Coronary artery (tissue), 2 donors: ENCODE measurements around the gene RAB3IL1.
"Not testable (repeated sequence)": the region's sequence is repeated elsewhere in the genome, so short reads cannot be mapped to it uniquely, and the experiment has no call there.

Experiments
- DNase-seq: peaks from one replicate; pipeline ENCODE4 v3.0.0-alpha.2; 2017; ENCODE audit warnings: low spot score
- H3K27ac ChIP-seq, 2 donors: fragments of 200-600 bp; sonication (generic); one replicate each; pipeline ENCODE4 v1.5.1; 2016 to 2019
- H3K4me3 ChIP-seq: fragments of 200-600 bp; sonication (generic); 2 replicates; pipeline ENCODE4 v1.5.1; 2016; ENCODE audit warnings: mild to moderate bottlenecking, moderate library complexity
- TF ChIP-seq, protein P1 (sequence below): fragments of 200-600 bp; sonication (generic); IDR thresholded peaks from one replicate; pipeline ENCODE4 v1.5.1; 2019; ENCODE audit warnings: antibody characterized with exemption

RAB3IL1 gene

GRCh38 chr11:61957021-61957770 is 39.8 kb upstream of the RAB3IL1 start:
- no peak for DNase-seq
- peak overlapping the region in 1 of 2 donors; percentile 86 for H3K27ac ChIP-seq
- TF ChIP-seq, protein P1, sequence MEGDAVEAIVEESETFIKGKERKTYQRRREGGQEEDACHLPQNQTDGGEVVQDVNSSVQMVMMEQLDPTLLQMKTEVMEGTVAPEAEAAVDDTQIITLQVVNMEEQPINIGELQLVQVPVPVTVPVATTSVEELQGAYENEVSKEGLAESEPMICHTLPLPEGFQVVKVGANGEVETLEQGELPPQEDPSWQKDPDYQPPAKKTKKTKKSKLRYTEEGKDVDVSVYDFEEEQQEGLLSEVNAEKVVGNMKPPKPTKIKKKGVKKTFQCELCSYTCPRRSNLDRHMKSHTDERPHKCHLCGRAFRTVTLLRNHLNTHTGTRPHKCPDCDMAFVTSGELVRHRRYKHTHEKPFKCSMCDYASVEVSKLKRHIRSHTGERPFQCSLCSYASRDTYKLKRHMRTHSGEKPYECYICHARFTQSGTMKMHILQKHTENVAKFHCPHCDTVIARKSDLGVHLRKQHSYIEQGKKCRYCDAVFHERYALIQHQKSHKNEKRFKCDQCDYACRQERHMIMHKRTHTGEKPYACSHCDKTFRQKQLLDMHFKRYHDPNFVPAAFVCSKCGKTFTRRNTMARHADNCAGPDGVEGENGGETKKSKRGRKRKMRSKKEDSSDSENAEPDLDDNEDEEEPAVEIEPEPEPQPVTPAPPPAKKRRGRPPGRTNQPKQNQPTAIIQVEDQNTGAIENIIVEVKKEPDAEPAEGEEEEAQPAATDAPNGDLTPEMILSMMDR = no peak
- no peak overlapping the region for H3K4me3 ChIP-seq

DNA sequence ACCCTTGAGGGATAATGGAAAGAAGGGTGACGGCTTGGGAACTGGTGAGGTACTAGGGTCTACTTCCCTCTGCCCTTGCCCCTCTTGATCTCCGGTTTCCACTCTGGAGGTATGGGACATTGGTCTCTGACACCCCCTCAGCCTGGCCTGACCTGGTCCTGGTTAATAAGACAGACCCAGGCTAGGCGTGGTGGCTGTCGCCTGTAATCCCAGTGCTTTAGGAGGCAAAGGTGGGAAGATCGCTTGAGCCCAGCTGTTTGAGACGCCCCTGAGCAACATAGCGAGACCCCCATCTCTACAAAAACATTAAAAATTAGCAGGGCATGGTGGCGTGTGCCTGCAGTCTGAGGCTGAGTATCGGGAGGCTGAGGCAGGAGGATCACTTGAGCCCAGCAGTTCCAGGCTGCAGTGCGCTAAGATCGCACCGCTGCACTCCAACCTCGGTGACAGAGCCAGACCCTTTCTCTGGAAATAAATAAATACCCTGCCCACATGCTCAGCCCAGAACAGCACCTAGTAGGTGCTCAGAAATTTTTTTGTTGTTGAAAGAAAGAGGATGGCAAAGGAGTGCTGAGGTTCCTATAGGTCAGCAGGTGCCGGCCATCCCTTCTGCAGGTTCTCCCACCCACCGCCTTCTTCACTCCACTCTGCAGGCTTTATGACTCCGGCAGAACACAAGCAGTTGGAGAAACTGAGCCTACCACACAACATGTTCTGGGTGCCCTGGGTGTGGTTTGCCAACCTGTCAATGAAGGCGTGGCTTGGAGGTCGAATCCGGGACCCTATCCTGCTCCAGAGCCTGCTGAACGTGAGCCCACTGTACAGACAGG is 39.0 kb upstream of the RAB3IL1 start:
- H3K4me3 ChIP-seq = peak overlapping the region; percentile 72
- DNase-seq = no peak
- TF ChIP-seq, protein P1 = no peak
- H3K27ac ChIP-seq = peak overlapping the region; percentile 65 to 86

- TF ChIP-seq, protein P1 = no peak
- peak overlapping the region; percentile 72 for H3K4me3 ChIP-seq
- peak overlapping the region; percentile 65 to 86 for H3K27ac ChIP-seq
- no peak for DNase-seq
Measured at GRCh38 chr11:61955422-61956135, 38.2 kb upstream of the RAB3IL1 start.

DNA sequence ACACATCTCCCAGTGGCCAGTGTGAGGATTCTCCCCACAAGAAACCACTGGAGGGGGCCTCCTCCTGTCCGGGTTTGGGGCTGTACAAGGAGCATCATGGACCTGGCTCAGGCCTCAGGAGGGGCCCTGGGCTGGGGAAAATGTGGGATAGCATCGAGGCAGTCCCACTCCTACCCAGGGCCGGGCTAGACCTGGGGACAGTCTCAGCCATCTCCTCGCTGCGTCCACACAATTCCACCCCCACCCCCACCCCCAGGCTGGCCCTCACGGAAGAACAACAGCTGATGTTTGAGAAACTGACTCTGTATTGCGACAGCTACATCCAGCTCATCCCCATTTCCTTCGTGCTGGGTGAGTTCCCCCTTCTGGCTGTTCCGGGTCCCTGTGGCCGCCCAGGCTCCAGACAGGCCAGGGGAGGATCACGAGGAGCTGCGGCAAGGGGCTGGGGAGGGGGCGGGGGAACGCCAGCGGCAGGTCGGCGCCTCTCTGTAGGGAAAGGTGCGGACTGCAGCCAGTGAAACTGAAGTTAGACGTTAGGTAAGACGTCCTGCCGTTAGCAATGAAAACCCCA is 37.6 kb upstream of the RAB3IL1 start:
- H3K4me3 ChIP-seq = peak overlapping the region; percentile 72
- TF ChIP-seq, protein P1 = no peak
- H3K27ac ChIP-seq = peak overlapping the region; percentile 65 to 86
- peak; percentile 86 for DNase-seq

GRCh38 chr11:61954106-61954850 is 36.9 kb upstream of the RAB3IL1 start:
- TF ChIP-seq, protein P1 = no peak
- peak overlapping the region; percentile 72 for H3K4me3 ChIP-seq
- H3K27ac ChIP-seq = peak overlapping the region in 1 of 2 donors; percentile 86
- DNase-seq = no peak

DNA sequence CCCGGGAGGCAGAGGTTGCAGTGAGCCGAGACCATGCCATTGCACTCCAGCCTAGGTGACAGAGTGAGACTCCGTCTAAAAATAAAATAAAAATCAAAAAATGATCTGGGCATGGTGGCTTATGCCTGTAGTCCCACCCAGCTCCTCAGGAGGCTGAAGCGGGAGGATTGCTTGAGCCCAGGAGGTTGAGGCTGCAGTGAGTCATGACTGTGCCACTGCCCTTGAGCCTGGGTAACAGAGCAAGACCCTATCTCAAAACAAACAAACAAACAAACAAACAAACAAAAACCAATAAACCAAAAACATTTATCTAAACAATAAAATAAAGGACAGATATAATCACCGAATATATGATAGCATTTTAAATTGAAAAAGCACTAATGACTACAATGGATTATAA is 36.3 kb upstream of the RAB3IL1 start:
- not testable (repeated sequence) for H3K27ac ChIP-seq, H3K4me3 ChIP-seq, DNase-seq
